ENCODE data around the gene LMTK3. TPM values are rescaled to one million over a fixed set of nuclear protein-coding genes. Genes with fewer than 3 reads are reported as not detected.
"Not testable (repeated sequence)": the region's sequence is repeated elsewhere in the genome, so short reads cannot be mapped to it uniquely, and the experiment has no call there.

LMTK3 gene
- total RNA-seq, 1 experiment from 2014 or later: 15.9 TPM

- TF ChIP-seq, protein P1, sequence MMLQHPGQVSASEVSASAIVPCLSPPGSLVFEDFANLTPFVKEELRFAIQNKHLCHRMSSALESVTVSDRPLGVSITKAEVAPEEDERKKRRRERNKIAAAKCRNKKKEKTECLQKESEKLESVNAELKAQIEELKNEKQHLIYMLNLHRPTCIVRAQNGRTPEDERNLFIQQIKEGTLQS (CRISPR knock-in tag; conservative IDR thresholded peaks at IDR 0.05): no peak
- TF ChIP-seq CTCF (IDR thresholded peaks at IDR 0.05) (no peak), NR3C1 (CRISPR knock-in tag; conservative IDR thresholded peaks at IDR 0.05; ENCODE audit: low read depth) (no peak), EMX1 (CRISPR knock-in tag; IDR thresholded peaks at IDR 0.05) (no peak), ZNF317 (CRISPR knock-in tag; IDR thresholded peaks at IDR 0.05; ENCODE audit: borderline replicate concordance, low read depth) (no peak), ZNF396 (CRISPR knock-in tag; IDR thresholded peaks at IDR 0.05; ENCODE audit: borderline replicate concordance) (no peak), GTF2I (CRISPR knock-in tag; conservative IDR thresholded peaks at IDR 0.05) (no peak), IRF1 (CRISPR knock-in tag; IDR thresholded peaks at IDR 0.05) (no peak)
- TF ChIP-seq, protein P2, sequence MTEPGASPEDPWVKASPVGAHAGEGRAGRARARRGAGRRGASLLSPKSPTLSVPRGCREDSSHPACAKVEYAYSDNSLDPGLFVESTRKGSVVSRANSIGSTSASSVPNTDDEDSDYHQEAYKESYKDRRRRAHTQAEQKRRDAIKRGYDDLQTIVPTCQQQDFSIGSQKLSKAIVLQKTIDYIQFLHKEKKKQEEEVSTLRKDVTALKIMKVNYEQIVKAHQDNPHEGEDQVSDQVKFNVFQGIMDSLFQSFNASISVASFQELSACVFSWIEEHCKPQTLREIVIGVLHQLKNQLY (CRISPR knock-in tag; IDR thresholded peaks at IDR 0.05): no peak
- TF ChIP-seq, protein P3, sequence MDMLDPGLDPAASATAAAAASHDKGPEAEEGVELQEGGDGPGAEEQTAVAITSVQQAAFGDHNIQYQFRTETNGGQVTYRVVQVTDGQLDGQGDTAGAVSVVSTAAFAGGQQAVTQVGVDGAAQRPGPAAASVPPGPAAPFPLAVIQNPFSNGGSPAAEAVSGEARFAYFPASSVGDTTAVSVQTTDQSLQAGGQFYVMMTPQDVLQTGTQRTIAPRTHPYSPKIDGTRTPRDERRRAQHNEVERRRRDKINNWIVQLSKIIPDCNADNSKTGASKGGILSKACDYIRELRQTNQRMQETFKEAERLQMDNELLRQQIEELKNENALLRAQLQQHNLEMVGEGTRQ (CRISPR knock-in tag; IDR thresholded peaks at IDR 0.05): no peak
Measured at GRCh38 chr19:48520134-48520533, 8.5 kb upstream of the LMTK3 start (continued).

DNA sequence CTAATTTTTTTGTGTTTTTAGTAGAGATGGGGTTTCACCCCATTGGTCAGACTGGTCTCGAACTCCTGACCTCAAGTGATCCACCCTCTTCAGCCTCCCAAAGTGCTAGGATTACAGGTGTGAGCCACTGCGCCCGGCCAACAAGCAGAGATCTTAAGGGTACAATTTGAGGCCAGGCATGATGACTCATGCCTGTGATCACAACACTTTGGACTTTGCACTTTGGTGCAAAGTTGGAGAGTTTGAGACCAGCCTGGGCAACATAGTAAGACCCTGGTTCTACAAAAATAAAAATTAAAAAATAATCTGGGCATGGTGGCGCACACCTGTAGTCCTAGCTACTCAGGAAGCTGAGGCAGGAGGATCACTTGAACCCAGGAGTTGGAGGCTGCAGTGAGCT lies 7.8 kb upstream of the LMTK3 start:
- H3K4me1 Mint-ChIP-seq; DNase-seq (ENCODE audit: low spot score); POLR2A ChIA-PET; H3K27me3 Mint-ChIP-seq (ENCODE audit: low read depth); H3K27ac Mint-ChIP-seq; H3K9me3 Mint-ChIP-seq; H3K36me3 Mint-ChIP-seq; ATAC-seq; H3K4me3 Mint-ChIP-seq: not testable (repeated sequence)
- CTCF ChIA-PET: interaction anchor here (1.9 kb wide), 1 partner anchor 65 kb away, joined by 10 read pairs; no protein-coding TSS in a partner anchor

DNA sequence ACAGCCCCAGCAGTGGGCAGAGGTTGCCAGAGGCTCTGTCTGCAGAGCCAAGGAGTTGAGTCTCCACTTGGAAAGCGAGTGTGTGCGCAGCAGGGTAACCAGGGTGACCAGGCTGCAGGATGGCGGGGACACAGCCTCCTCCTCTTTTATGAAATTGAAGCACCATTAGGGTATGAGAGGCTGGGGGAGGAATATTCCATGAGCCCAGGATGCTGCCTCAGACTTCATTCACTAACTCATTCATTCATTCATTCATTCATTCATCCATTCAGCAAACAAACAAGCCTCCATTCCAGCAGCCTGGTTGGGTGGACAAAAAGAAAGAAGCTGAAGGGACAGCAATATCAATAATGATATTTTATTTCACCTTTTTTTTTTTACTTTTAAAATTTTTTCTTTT lies 6.6 kb upstream of the LMTK3 start:
- H3K4me3 Mint-ChIP-seq: no peak overlapping the region
- ChIA-PET CTCF (interaction anchor here (0.6 to 1.5 kb wide), 3 partner anchors 91 to 838 kb away, joined by 3 read pairs; no protein-coding TSS in a partner anchor), POLR2A (no interaction called here)
- H3K36me3 Mint-ChIP-seq: no peaks in the 10 kb centered on the region
- H3K9me3 Mint-ChIP-seq: no peaks in the 10 kb centered on the region
- no peak for ATAC-seq
- H3K27me3 Mint-ChIP-seq (ENCODE audit: low read depth): no peaks in the 10 kb centered on the region
- peak overlapping the region; percentile 38; the same call in 1 of the 2 replicates for H3K27ac Mint-ChIP-seq
- H3K4me1 Mint-ChIP-seq: peaks cover 8% of the 10 kb centered on the region
- DNase-seq (ENCODE audit: low spot score): no peak
- TF ChIP-seq, protein P4, sequence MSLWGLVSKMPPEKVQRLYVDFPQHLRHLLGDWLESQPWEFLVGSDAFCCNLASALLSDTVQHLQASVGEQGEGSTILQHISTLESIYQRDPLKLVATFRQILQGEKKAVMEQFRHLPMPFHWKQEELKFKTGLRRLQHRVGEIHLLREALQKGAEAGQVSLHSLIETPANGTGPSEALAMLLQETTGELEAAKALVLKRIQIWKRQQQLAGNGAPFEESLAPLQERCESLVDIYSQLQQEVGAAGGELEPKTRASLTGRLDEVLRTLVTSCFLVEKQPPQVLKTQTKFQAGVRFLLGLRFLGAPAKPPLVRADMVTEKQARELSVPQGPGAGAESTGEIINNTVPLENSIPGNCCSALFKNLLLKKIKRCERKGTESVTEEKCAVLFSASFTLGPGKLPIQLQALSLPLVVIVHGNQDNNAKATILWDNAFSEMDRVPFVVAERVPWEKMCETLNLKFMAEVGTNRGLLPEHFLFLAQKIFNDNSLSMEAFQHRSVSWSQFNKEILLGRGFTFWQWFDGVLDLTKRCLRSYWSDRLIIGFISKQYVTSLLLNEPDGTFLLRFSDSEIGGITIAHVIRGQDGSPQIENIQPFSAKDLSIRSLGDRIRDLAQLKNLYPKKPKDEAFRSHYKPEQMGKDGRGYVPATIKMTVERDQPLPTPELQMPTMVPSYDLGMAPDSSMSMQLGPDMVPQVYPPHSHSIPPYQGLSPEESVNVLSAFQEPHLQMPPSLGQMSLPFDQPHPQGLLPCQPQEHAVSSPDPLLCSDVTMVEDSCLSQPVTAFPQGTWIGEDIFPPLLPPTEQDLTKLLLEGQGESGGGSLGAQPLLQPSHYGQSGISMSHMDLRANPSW (CRISPR knock-in tag; conservative IDR thresholded peaks at IDR 0.05; ENCODE audit: low read depth): no peak
- TF ChIP-seq CTCF (IDR thresholded peaks at IDR 0.05) (no peak), ZNF219 (CRISPR knock-in tag; IDR thresholded peaks at IDR 0.05; ENCODE audit: borderline replicate concordance) (no peak), NFATC4 (CRISPR knock-in tag; IDR thresholded peaks at IDR 0.05) (no peak), ZNF263 (CRISPR knock-in tag; IDR thresholded peaks at IDR 0.05; ENCODE audit: low read depth) (no peak), ZSCAN18 (CRISPR knock-in tag; IDR thresholded peaks at IDR 0.05) (no peak)
- TF ChIP-seq, protein P5, sequence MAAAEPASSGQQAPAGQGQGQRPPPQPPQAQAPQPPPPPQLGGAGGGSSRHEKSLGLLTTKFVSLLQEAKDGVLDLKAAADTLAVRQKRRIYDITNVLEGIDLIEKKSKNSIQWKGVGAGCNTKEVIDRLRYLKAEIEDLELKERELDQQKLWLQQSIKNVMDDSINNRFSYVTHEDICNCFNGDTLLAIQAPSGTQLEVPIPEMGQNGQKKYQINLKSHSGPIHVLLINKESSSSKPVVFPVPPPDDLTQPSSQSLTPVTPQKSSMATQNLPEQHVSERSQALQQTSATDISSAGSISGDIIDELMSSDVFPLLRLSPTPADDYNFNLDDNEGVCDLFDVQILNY (CRISPR knock-in tag; IDR thresholded peaks at IDR 0.05): no peak
- TF ChIP-seq, protein P6, sequence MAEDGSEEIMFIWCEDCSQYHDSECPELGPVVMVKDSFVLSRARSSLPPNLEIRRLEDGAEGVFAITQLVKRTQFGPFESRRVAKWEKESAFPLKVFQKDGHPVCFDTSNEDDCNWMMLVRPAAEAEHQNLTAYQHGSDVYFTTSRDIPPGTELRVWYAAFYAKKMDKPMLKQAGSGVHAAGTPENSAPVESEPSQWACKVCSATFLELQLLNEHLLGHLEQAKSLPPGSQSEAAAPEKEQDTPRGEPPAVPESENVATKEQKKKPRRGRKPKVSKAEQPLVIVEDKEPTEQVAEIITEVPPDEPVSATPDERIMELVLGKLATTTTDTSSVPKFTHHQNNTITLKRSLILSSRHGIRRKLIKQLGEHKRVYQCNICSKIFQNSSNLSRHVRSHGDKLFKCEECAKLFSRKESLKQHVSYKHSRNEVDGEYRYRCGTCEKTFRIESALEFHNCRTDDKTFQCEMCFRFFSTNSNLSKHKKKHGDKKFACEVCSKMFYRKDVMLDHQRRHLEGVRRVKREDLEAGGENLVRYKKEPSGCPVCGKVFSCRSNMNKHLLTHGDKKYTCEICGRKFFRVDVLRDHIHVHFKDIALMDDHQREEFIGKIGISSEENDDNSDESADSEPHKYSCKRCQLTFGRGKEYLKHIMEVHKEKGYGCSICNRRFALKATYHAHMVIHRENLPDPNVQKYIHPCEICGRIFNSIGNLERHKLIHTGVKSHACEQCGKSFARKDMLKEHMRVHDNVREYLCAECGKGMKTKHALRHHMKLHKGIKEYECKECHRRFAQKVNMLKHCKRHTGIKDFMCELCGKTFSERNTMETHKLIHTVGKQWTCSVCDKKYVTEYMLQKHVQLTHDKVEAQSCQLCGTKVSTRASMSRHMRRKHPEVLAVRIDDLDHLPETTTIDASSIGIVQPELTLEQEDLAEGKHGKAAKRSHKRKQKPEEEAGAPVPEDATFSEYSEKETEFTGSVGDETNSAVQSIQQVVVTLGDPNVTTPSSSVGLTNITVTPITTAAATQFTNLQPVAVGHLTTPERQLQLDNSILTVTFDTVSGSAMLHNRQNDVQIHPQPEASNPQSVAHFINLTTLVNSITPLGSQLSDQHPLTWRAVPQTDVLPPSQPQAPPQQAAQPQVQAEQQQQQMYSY (CRISPR knock-in tag; IDR thresholded peaks at IDR 0.05): no peak

Measured in WTC11 (cell line).